Measurements from ENCODE around the gene TBC1D16.

- TF ChIP-seq, protein P1, sequence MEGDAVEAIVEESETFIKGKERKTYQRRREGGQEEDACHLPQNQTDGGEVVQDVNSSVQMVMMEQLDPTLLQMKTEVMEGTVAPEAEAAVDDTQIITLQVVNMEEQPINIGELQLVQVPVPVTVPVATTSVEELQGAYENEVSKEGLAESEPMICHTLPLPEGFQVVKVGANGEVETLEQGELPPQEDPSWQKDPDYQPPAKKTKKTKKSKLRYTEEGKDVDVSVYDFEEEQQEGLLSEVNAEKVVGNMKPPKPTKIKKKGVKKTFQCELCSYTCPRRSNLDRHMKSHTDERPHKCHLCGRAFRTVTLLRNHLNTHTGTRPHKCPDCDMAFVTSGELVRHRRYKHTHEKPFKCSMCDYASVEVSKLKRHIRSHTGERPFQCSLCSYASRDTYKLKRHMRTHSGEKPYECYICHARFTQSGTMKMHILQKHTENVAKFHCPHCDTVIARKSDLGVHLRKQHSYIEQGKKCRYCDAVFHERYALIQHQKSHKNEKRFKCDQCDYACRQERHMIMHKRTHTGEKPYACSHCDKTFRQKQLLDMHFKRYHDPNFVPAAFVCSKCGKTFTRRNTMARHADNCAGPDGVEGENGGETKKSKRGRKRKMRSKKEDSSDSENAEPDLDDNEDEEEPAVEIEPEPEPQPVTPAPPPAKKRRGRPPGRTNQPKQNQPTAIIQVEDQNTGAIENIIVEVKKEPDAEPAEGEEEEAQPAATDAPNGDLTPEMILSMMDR (conservative IDR thresholded peaks at IDR 0.05 in 1 of 2, IDR thresholded peaks at IDR 0.05 in 1 of 2; ENCODE audit: low read depth in 1 of 2, low read length in 2 of 2): no peak
- TF ChIP-seq EZH2 (IDR thresholded peaks at IDR 0.05; ENCODE audit: low read length, missing control alignments): no peak
Measured at GRCh38 chr17:80002690-80003490, 32.8 kb downstream of the TBC1D16 start.
